ENCODE results near the gene RBM19.
A peak's percentile ranks its signal among the peaks of the same experiment; 100 is the strongest.

Gene RBM19

DNA sequence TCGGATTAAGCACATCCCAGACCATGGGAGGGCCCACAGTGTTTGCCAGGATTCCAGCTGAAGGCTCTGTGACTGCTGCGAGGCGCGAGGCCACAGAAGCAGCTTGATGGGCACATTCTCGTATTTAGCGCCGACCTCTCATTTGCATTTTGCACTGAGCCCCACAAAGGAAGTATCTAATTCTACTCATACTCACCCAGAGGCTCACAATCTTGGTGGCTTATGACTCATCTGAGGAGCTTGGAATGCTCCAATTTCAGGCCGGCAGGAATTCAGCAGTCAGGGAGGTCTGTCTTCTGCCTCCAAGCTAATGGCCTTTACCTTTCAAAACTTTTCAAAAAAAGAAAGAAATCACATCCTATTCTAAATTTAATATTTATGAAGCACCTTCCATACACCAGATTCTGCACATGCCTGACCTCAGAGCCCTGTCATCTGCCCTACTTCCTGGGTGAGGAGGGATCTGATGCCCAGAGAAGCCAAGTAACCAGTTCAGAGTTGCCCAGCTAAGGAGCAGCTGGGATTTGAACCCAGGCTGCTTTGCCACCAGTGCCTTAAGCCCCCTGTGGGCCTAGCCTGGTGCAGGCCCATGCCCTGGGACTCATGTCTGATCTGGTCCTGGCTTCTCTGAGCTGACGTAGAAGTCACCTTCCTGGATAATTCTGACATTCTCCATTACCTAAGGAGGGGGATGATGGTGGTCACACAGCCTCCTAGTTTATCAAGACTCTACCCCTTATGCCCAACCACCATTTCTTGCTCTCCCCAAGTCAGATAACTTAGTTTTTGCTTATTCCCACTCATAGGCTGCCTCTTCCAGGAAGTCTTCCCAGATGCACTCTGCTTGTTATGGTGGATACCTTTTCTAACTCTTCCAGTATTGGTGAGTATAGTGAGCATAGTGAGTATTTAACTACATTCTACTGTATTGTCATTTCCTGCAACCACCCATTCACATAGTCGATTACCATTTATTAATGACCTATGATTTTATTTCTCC lies 198.9 kb downstream of the RBM19 start:
- peak; percentile 92 for DNase-seq
